ENCODE data around the gene TBCEL.

GRCh38 chr11:121048464-121049233, 24.7 kb downstream of the TBCEL start:
- TF ChIP-seq, protein P1, sequence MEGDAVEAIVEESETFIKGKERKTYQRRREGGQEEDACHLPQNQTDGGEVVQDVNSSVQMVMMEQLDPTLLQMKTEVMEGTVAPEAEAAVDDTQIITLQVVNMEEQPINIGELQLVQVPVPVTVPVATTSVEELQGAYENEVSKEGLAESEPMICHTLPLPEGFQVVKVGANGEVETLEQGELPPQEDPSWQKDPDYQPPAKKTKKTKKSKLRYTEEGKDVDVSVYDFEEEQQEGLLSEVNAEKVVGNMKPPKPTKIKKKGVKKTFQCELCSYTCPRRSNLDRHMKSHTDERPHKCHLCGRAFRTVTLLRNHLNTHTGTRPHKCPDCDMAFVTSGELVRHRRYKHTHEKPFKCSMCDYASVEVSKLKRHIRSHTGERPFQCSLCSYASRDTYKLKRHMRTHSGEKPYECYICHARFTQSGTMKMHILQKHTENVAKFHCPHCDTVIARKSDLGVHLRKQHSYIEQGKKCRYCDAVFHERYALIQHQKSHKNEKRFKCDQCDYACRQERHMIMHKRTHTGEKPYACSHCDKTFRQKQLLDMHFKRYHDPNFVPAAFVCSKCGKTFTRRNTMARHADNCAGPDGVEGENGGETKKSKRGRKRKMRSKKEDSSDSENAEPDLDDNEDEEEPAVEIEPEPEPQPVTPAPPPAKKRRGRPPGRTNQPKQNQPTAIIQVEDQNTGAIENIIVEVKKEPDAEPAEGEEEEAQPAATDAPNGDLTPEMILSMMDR (IDR thresholded peaks at IDR 0.05), result no peak
- TF ChIP-seq POLR2A (IDR thresholded peaks at IDR 0.05), result no peak
